Panc1 (cell line): ENCODE results near the gene SCPEP1. TPM values are rescaled to one million over a fixed set of nuclear protein-coding genes. Genes with fewer than 3 reads are reported as not detected.

Source experiments
- ATAC-seq: fragments of 200-7000 bp; cut with Tn5 transposase; 2 replicates; pipeline ENCODE4 v1.9.1; 2020; ENCODE audit warnings: mild to moderate bottlenecking, moderate library complexity
- BruUV-seq: library from RNA; stranded (reverse); fragments of 400-500 nt; replicated peaks from 2 replicates; lab custom pipeline; 2021; lab: Mats Ljungman, UMichigan
- CTCF ChIA-PET: fragments of 300-600 bp; sonication (Branson Sonifier 250); formaldehyde crosslinking; loops from one replicate; lab custom pipeline; 2022; ENCODE audit warnings: antibody characterized with exemption; lab: Charles Lee
- POLR2A ChIA-PET: fragments of 300-600 bp; sonication (Branson Sonifier 250); formaldehyde crosslinking; loops from one replicate; lab custom pipeline; 2022; ENCODE audit warnings: antibody characterized with exemption; lab: Charles Lee
- DNase-seq: peaks from one replicate; pipeline ENCODE4 v3.0.0-alpha.2; 2010; ENCODE audit warnings: low read depth, low spot score
- H3K27ac ChIP-seq: 2 replicates; pipeline ENCODE4 v1.5.1; 2011; ENCODE audit warnings: mild to moderate bottlenecking, low read length, inconsistent platforms
- H3K27me3 ChIP-seq: fragments of 200-500 bp; sonication (Bioruptor generic); 2 replicates; pipeline ENCODE4 v1.6.0; 2014; ENCODE audit warnings: low read length, inconsistent platforms; ENCODE audit not compliant: control insufficient read depth, insufficient read depth
- H3K36me3 ChIP-seq: fragments of 200-500 bp; sonication (Bioruptor generic); 2 replicates; pipeline ENCODE4 v1.5.1; 2014; ENCODE audit warnings: inconsistent platforms, mild to moderate bottlenecking, low read length, moderate library complexity; ENCODE audit not compliant: control insufficient read depth, insufficient read depth
- H3K4me1 ChIP-seq: 2 replicates; pipeline ENCODE4 v1.5.1; 2011; ENCODE audit warnings: inconsistent platforms, mild to moderate bottlenecking, low read length, moderate library complexity; ENCODE audit not compliant: control insufficient read depth, insufficient read depth
- H3K4me3 ChIP-seq, 2 experiments: 2 replicates each; pipeline ENCODE4 v1.5.1; 2011 to 2012; ENCODE audit warnings: low read depth in 2 of 2, low read length in 2 of 2, mild to moderate bottlenecking in 2 of 2, inconsistent platforms in 1 of 2, moderate library complexity in 1 of 2
- H3K9me3 ChIP-seq: fragments of 200-500 bp; sonication (Bioruptor generic); 2 replicates; pipeline ENCODE4 v1.5.1; 2014; ENCODE audit warnings: low read depth, mild to moderate bottlenecking, inconsistent platforms, low read length, moderate library complexity; ENCODE audit not compliant: control insufficient read depth, insufficient read depth
- POLR2AphosphoS5 ChIP-seq: IDR thresholded peaks from 2 replicates; pipeline ENCODE4 v1.6.1; 2012; ENCODE audit warnings: mild to moderate bottlenecking, low read depth, low read length, moderate library complexity
- SIN3A ChIP-seq: IDR thresholded peaks from 2 replicates; pipeline ENCODE4 v1.6.1; 2012; ENCODE audit warnings: low read depth, mild to moderate bottlenecking, low read length, moderate library complexity, borderline replicate concordance; ENCODE audit not compliant: insufficient read depth
- TCF7L2 ChIP-seq: IDR thresholded peaks from 2 replicates; pipeline ENCODE4 v1.6.1; 2011; ENCODE audit warnings: mild to moderate bottlenecking, low read depth, low read length, inconsistent platforms
- in situ Hi-C: cut with HindIII; loops from 2 replicates; pipeline ENCODE4 v1.10.0; 2016; ENCODE audit warnings: low sequenced_read_pairs, low pct_unique_long_range_greater_than_20kb
- intact Hi-C: fragments of 100-400 bp; cut with micrococcal nuclease; formaldehyde crosslinking; loops from one replicate; pipeline ENCODE4 v1.10.0; 2022; ENCODE audit not compliant: unreplicated experiment
- total RNA-seq: library from RNA; stranded (reverse); gene quantifications from one replicate; pipeline ENCODE4 v1.2.1, GENCODE V29; 2021; ENCODE audit not compliant: unreplicated experiment
- TF ChIP-seq, protein P1 (sequence below), 2 experiments: IDR thresholded peaks; 2 replicates each; pipeline ENCODE4 v1.6.1; 2011 to 2012; ENCODE audit warnings: low read depth in 2 of 2, control low read depth in 1 of 2, low read length in 1 of 2, mild to moderate bottlenecking in 1 of 2, moderate library complexity in 1 of 2; ENCODE audit not compliant: insufficient read depth in 1 of 2
- TF ChIP-seq, protein P2 (sequence below): fragments of 450-650 bp; IDR thresholded peaks from 2 replicates; pipeline ENCODE4 v1.5.1; 2017; ENCODE audit warnings: mild to moderate bottlenecking

Gene SCPEP1
- total RNA-seq, 1 experiment from 2014 or later: 50.7 TPM

DNA sequence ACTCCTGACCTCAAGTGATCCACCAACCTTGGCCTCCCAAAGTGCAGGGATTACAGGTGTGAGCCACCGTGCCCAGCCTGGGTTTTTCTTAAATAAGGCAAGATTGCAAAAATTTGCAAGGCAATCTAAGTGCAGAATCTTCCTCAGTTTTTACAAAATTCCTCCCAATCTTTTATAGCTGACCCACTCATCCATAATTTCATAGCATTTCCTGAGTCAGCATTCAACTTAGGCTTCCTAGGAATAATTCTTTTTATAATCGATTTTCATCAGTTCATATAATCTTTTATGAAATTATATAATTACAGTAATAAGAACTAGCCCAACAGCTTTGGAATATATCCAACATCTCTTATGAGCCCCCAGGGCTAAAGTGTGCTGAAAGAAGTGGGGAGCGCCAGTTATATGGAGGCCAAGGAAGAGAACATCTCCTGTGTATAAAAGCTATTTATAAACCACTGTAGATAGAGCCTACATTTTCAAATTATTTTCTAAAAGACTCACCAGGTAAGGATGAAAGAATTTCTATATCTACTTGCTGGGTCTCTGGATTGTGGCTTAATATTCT, 31.9 kb upstream of the SCPEP1 start:
- BruUV-seq: no TSS peak
- intact Hi-C loops (no loop called here), in situ Hi-C loops (no loop called here)
- H3K27ac ChIP-seq: no peak overlapping the region
- ChIA-PET CTCF (no interaction called here), POLR2A (no interaction called here)
- no peaks in the 10 kb centered on the region for H3K9me3 ChIP-seq
- no peaks in the 10 kb centered on the region for H3K27me3 ChIP-seq
- ATAC-seq (no peak), DNase-seq (no peak)
- H3K4me3 ChIP-seq: no peak overlapping the region
- no peak for TF ChIP-seq SIN3A
- TF ChIP-seq TCF7L2: no peak
- TF ChIP-seq, protein P1, sequence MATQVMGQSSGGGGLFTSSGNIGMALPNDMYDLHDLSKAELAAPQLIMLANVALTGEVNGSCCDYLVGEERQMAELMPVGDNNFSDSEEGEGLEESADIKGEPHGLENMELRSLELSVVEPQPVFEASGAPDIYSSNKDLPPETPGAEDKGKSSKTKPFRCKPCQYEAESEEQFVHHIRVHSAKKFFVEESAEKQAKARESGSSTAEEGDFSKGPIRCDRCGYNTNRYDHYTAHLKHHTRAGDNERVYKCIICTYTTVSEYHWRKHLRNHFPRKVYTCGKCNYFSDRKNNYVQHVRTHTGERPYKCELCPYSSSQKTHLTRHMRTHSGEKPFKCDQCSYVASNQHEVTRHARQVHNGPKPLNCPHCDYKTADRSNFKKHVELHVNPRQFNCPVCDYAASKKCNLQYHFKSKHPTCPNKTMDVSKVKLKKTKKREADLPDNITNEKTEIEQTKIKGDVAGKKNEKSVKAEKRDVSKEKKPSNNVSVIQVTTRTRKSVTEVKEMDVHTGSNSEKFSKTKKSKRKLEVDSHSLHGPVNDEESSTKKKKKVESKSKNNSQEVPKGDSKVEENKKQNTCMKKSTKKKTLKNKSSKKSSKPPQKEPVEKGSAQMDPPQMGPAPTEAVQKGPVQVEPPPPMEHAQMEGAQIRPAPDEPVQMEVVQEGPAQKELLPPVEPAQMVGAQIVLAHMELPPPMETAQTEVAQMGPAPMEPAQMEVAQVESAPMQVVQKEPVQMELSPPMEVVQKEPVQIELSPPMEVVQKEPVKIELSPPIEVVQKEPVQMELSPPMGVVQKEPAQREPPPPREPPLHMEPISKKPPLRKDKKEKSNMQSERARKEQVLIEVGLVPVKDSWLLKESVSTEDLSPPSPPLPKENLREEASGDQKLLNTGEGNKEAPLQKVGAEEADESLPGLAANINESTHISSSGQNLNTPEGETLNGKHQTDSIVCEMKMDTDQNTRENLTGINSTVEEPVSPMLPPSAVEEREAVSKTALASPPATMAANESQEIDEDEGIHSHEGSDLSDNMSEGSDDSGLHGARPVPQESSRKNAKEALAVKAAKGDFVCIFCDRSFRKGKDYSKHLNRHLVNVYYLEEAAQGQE (IDR thresholded peaks at IDR 0.05; ENCODE audit: insufficient read depth in 1 of 2, low read depth in 2 of 2, low read length in 1 of 2): no peak
- no peak for TF ChIP-seq POLR2AphosphoS5
- TF ChIP-seq, protein P2, sequence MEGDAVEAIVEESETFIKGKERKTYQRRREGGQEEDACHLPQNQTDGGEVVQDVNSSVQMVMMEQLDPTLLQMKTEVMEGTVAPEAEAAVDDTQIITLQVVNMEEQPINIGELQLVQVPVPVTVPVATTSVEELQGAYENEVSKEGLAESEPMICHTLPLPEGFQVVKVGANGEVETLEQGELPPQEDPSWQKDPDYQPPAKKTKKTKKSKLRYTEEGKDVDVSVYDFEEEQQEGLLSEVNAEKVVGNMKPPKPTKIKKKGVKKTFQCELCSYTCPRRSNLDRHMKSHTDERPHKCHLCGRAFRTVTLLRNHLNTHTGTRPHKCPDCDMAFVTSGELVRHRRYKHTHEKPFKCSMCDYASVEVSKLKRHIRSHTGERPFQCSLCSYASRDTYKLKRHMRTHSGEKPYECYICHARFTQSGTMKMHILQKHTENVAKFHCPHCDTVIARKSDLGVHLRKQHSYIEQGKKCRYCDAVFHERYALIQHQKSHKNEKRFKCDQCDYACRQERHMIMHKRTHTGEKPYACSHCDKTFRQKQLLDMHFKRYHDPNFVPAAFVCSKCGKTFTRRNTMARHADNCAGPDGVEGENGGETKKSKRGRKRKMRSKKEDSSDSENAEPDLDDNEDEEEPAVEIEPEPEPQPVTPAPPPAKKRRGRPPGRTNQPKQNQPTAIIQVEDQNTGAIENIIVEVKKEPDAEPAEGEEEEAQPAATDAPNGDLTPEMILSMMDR: no peak
- H3K4me1 ChIP-seq: no peaks in the 10 kb centered on the region
- peaks cover 32% of the 10 kb centered on the region for H3K36me3 ChIP-seq

DNA sequence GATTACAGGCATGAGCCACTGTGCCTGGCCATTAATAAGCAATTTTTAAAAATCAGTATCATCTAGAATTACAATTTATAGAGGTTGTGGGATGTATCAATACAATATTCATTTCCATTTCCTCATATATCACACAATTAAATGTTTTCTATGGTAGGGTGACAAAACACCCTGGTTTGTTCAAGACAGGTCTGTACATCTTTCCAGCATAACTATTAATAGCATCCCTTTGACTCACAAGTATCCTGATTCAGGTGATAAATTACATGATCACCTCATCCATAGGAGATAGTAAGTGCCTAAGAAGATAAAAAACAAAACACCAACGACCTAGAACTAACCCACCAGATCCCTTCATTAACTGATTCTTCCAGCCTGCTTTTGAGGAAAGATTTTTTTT, 30.2 kb upstream of the SCPEP1 start:
- POLR2A ChIA-PET: no interaction called here
- Histone ChIP-seq H3K36me3 (peaks cover 28% of the 10 kb centered on the region), H3K4me1 (no peaks in the 10 kb centered on the region), H3K27ac (no peak overlapping the region), H3K27me3 (no peaks in the 10 kb centered on the region), H3K9me3 (no peaks in the 10 kb centered on the region), H3K4me3 (no peak overlapping the region)
- CTCF ChIA-PET: no interaction called here
- DNase-seq (no peak), ATAC-seq (no peak)
- no TSS peak for BruUV-seq
- intact Hi-C loops (no loop called here), in situ Hi-C loops (no loop called here)
- no peak for TF ChIP-seq POLR2AphosphoS5
- TF ChIP-seq, protein P1 (IDR thresholded peaks at IDR 0.05; ENCODE audit: insufficient read depth in 1 of 2, low read depth in 2 of 2, low read length in 1 of 2): no peak
